GM21526 (cell line): ENCODE measurements around the gene TTC29.
A peak's percentile ranks its signal among the peaks of the same experiment; 100 is the strongest.

Experiments used
- ATAC-seq: cut with Tn5 transposase; IDR thresholded peaks from one replicate; pipeline ENCODE4 v1.9.1; 2021; ENCODE audit warnings: moderate library complexity; ENCODE audit not compliant: unreplicated experiment, low FRiP score

Gene TTC29

GRCh38 chr4:146945556-146946374, at the start of gene TTC29:
TTC29 (minus strand) TSS chr4:146945864; CDS start chr4:146939895, 5,969 bp downstream.
- peak; percentile 100 for ATAC-seq

GRCh38 chr4:146981651-146982050, 36.0 kb upstream of the TTC29 start:
- no peak for ATAC-seq

GRCh38 chr4:146978641-146979040, 33.0 kb upstream of the TTC29 start:
- ATAC-seq, result no peak

- ATAC-seq, result no peak
Observed at GRCh38 chr4:146976145-146976544, 30.5 kb upstream of the TTC29 start.

GRCh38 chr4:146975527-146975926, 29.9 kb upstream of the TTC29 start:
- no peak for ATAC-seq

- ATAC-seq, result no peak
Observed at GRCh38 chr4:146975036-146975435, 29.4 kb upstream of the TTC29 start.

GRCh38 chr4:146972036-146972435, 26.4 kb upstream of the TTC29 start:
- ATAC-seq, result no peak

- ATAC-seq, result no peak
Observed at GRCh38 chr4:146969126-146969525, 23.5 kb upstream of the TTC29 start.

GRCh38 chr4:146960634-146961033, 15.0 kb upstream of the TTC29 start:
- no peak for ATAC-seq

- ATAC-seq, result no peak
Observed at GRCh38 chr4:146959692-146960091, 14.0 kb upstream of the TTC29 start.

GRCh38 chr4:146957237-146957636, 11.6 kb upstream of the TTC29 start:
- ATAC-seq, result no peak

- ATAC-seq, result no peak
Observed at GRCh38 chr4:146952896-146953295, 7.2 kb upstream of the TTC29 start.

- no peak for ATAC-seq
Observed at GRCh38 chr4:146949559-146949958, 3.9 kb upstream of the TTC29 start.

- no peak for ATAC-seq
Observed at GRCh38 chr4:146943691-146944375, 1.8 kb downstream of the TTC29 start.

- no peak for ATAC-seq
Observed at GRCh38 chr4:146932116-146932515, 13.5 kb downstream of the TTC29 start.

GRCh38 chr4:146930673-146931072, 15.0 kb downstream of the TTC29 start:
- no peak for ATAC-seq

- no peak for ATAC-seq
Observed at GRCh38 chr4:146927695-146928094, 18.0 kb downstream of the TTC29 start.

- peak; percentile 69 for ATAC-seq
Observed at GRCh38 chr4:146916479-146917076, 29.1 kb downstream of the TTC29 start.

GRCh38 chr4:146915132-146915531, 30.5 kb downstream of the TTC29 start:
- no peak for ATAC-seq

GRCh38 chr4:146900295-146900694, 45.4 kb downstream of the TTC29 start:
- ATAC-seq, result no peak

- ATAC-seq, result no peak
Observed at GRCh38 chr4:146890301-146890700, 55.4 kb downstream of the TTC29 start.
